ENCODE results near the gene FHL3. TPM values are rescaled to one million over a fixed set of nuclear protein-coding genes. Genes with fewer than 3 reads are reported as not detected.

Gene FHL3
- total RNA-seq, 4 donors from 2014 or later: 8.8 to 14.6 (median 11.9) TPM

GRCh38 chr1:38009088-38009840 is 4.0 kb upstream of the FHL3 start:
- no peak for TF ChIP-seq CTCF (IDR thresholded peaks at IDR 0.05; ENCODE audit: low read depth)

DNA sequence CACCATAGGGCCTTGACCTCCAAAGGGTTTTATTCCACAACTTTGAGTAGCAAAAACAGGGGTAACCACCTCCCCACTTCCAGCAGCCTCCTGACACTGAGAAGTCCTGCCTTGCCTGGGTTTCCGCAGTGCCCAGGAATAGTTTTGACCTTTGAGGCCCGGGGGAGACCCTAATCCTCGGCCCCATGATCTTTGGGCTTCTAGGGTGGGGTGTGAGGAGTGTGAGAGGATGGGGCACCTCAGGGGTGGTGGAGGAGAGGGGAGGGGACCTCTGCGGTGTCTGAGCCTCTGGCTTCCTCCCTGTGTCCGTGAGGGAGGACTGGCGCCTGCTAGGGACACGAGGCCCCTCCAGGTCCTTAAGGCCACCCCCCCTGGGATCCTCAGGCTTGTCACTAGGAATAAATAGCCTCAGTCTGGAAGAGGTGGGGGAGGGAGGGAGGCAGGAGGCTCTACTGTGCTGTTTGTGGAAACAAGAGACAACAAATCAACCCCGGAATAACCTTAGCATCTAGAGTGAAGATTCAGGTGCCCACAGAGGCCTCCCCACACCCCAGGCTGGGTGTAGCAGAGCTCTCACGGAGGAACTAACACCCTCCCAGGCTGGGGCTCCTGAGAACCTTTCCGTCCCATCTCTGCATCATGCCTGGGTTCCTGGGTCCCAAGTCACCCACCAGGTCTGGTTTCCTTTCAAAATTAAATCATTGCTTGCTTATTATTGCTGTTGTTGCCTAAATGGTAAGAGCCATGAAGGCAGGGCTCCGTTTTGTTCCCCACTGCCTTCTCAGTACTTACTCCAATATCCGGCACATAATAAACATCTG is 904 bp upstream of the FHL3 start:
- no peak for TF ChIP-seq CTCF (IDR thresholded peaks at IDR 0.05; ENCODE audit: low read depth)

DNA sequence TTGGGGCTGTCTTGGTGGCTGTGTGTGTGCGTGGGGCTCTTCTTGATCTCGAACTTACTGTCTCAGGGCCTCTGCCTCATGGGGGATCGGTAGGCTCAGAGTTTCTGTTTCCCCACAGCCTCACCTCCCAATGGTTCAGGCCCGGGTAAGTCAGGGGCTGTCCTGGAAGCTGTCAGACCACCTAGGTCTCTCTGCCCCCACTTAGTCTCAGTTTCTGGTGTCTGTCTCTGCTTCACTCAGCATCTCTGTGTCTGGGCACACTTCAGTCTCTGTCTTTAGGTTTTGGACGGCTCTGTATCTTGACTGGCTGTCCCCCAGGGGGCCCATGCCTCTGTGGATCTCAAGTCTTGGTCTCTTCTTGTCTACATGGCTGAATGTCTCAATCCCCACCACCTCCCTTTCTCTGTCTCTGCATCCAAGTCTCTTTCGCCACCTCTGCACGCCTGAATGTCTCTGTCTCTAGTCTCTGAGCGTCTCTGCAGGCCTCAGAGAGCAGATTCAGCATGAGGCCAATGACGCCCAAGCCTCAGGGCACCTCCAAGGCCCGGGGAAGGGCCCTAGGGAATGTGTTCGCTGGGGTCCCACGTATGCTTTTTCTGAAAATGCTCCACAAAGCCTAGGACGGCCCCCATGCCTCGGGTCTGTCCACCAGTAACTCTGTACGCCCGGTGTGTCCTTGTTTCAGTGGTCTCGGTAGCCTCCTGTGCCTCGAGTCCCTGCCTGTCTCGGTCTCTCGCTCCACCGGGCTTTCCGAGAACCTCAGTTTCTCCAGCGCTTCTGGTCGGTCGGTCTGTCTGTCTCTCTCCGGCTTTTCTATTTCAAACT is 818 bp downstream of the FHL3 start:
- TF ChIP-seq CTCF (IDR thresholded peaks at IDR 0.05; ENCODE audit: low read depth): no peak

DNA sequence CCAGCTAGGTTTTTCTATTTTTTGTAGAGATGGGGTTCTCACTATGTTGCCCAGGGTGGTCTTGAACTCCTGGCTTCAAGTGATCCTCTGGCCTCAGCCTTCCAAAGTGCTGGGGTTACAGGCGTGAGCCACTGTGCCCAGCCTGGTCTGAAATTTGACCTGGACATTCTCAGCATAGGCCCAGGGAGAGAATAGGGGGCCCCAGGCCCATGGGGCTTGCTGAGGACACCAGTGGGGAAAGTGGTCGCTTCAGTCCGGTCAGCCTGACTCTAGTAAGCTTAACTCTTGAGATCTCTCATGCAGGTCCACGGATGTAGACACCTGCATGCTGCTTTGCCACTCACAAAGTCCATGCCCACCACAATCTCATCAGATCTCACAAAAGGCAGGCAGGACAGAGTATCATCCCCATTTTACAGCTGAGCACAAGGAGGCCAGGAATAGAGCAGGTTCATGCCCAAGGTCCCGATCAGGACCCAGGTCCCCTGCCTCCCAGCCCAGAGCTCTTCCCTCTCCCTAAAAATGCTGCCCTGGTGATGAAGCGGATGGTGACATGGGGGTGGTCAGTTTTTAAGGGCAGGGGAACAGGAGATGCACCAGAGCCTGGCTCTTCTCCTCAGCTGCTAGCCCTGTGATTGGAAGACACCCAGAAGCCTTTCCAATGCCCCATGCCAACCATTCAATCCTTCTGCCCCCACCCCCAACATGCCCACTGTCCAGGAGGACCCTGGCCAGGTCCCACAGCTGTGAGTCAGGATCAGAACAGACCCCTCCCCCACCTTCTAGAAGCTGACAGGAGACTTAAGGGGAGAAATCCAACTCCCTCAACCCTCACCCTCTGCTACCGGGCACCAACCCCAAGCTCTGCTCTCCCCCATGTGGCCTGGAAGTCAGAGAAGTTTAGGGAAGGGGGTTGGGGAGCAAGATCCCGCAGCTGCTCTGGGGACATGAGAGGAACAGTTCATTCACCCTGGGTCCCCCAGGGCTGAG is 1.8 kb downstream of the FHL3 start:
- no peak for TF ChIP-seq CTCF (IDR thresholded peaks at IDR 0.05; ENCODE audit: low read depth)

DNA sequence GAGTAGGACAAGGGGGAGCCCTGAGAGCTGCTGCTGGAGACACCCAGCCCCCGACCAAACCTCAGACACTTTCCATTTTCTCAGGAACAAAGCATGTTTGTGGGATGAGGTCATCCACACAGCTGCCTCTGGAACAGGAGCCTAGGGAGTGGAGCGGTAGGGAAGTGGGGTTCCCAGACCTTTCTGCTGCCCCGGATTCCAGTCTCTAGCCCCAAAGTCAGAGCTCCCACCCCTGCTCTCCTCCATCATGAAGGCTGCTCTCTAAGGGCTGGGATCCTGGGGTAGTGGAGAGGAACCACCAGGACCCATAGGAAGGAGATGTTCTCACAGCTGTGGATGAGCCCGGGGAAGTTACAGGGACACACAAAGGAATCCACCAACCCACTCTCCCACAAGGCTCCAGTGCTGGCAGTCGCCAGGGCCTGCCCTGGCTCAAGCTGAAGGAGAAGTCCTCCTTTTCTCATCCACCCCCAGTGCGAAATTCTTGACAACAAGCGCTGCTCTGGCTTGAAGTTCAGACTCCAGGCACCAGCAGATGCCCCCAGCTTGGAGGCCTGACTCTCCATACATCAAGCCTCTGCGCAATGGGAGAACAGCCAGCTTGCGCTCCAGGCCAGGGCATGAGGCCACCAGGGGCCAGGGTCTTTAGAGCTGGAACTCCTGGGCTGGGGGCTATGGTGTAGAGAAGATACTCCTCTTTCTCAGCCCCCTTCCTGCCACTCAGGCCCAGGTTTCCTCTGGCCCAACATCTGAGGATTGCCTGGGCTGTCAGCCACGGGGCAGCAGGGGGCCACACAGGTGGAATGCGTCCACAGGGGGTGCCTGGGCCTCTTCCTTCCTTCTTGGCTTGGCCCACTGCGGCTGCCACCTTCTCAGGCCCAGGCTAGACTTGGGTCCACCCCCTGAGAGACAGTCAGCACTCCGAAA is 4.5 kb downstream of the FHL3 start:
- no peak for TF ChIP-seq CTCF (IDR thresholded peaks at IDR 0.05; ENCODE audit: low read depth)

DNA sequence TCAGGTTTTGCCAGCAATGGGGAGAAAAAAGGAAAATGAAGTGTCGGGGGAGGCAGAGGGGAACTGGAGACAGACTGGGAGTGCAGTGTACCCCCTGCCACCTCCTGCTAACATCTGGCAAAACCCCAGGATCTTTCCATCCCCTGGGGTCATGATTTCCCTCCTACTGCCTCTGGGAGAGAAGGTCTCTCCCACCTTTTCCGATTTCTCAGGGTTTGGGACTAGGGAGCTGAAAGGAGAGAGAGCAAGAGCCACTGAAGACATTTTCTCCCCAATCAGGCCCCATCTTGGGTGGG is 5.1 kb downstream of the FHL3 start:
- TF ChIP-seq CTCF (IDR thresholded peaks at IDR 0.05; ENCODE audit: low read depth): no peak

Data from subcutaneous adipose tissue (tissue), 4 donors.